ENCODE results near the gene TNFAIP2. TPM values are rescaled to one million over a fixed set of nuclear protein-coding genes. Genes with fewer than 3 reads are reported as not detected.
A peak's percentile ranks its signal among the peaks of the same experiment; 100 is the strongest.
"Not testable (repeated sequence)": the region's sequence is repeated elsewhere in the genome, so short reads cannot be mapped to it uniquely, and the experiment has no call there.

TNFAIP2 gene
- total RNA-seq, 1 donor from 2014 or later = 142 TPM

- no peak for ATAC-seq
- intact Hi-C loops (cut with DNase I) = no loop called here
- DNase-seq (ENCODE audit: low spot score) = no peak
Measured at GRCh38 chr14:103139132-103140025, 16.1 kb downstream of the TNFAIP2 start.

DNA sequence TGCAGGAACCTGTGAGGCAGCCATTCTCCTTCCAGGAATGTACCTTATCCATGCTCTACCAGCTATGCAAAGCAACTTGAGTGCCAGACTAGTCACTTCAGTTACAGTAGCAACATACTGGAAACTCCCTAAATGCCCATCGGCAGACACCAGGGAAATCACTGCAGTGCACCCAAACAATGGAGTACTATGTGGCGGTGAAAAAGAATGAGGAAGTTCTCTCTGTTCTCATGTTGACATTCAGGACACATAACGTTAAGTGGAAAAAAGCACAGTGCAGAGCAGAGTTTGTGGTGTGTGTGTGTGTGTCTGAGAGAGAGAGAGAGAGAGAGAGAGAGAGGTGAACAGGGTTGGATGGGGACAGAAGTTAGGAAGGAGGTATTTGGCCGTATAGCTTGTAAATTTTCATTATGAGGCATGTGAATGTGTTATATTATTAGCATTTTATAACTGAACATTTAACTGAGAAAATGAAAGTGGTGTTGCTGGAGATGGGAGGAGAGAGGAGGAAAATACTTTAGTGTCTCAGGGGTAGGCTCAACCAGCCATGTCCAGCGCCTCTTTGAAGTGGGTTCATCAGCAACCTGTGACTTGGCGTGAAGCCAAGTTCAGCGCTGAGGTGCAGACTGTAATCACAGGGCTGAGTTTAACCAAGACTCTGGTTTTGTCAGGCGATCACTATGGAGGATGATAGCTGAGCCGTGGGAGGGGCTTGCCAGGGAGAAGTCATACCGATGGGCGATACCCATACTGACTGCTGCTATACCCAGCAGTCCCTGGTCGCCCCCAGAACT lies 17.3 kb downstream of the TNFAIP2 start:
- intact Hi-C loops (cut with DNase I) = no loop called here
- DNase-seq (ENCODE audit: low spot score) (no peak), ATAC-seq (no peak)

- no peak for DNase-seq (ENCODE audit: low spot score)
- intact Hi-C loops (cut with DNase I) = no loop called here
- ATAC-seq = no peak
Measured at GRCh38 chr14:103141117-103141796, 18.0 kb downstream of the TNFAIP2 start.

DNA sequence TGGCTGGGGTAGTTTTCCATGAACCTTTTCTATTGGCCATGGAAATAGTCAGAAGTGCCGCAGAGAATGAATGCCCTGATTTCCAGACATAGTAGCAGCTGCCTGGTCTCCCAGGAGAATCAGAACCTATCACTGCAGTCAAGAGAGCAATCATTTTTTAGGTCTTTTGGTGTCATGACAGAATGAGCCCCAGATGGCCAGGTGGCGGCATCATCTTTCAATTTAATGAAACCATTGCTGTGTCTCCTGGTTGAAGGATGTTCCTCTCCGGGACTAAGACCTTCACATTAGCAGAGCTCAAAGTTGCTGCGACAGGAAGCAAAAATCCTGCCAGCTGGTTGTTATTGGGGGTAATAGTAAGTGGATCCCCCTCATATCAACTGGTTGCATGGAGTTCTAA lies 18.8 kb downstream of the TNFAIP2 start:
- no peak for ATAC-seq
- no peak for DNase-seq (ENCODE audit: low spot score)
- intact Hi-C loops (cut with DNase I) = no loop called here

- no peak for DNase-seq (ENCODE audit: low spot score)
- intact Hi-C loops (cut with DNase I) = no loop called here
- no peak for ATAC-seq
Measured at GRCh38 chr14:103142721-103143302, 19.6 kb downstream of the TNFAIP2 start.

- intact Hi-C loops (cut with DNase I) = no loop called here
- no peak for ATAC-seq
- DNase-seq (ENCODE audit: low spot score) = no peak
Measured at GRCh38 chr14:103143506-103143905, 20.2 kb downstream of the TNFAIP2 start.

- intact Hi-C loops (cut with DNase I) = no loop called here
Measured at GRCh38 chr14:103144085-103144484, 20.8 kb downstream of the TNFAIP2 start.

DNA sequence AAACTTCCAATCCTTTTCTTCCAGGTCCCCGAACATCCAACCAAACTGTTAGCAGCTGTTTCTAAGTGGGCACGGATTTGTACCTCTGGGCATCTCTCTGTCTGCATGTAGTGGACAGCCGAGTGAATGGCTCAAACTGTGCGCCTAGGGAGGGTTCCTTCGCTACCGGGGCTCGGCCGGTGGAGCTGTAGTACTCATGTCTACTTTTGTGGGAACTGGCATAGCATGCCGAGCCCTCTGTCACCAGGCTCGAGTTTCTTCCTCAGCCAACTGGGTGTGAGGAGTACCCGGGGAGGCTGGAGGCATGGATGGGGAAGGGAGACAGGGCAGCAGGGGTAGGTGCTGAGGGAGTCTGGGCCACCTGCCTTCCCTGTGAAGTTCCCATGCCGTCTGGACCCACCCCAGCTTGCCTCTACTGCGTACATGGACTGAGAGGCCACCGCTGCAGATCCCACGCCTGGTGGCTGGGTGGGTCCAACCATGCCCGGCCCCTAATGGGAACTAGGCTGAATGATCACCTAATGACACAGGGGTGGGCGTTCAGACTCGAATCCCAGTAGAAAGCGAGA lies 23.0 kb downstream of the TNFAIP2 start:
- intact Hi-C loops (cut with DNase I) = no loop called here
- DNase-seq (ENCODE audit: low spot score) (no peak), ATAC-seq (no peak)

More at GRCh38 chr14:103144085-103144484, 20.8 kb downstream of the TNFAIP2 start:
- ATAC-seq = no peak
- no peak for DNase-seq (ENCODE audit: low spot score)

- intact Hi-C loops (cut with DNase I) = no loop called here
- ATAC-seq = no peak
- DNase-seq (ENCODE audit: low spot score) = no peak
Measured at GRCh38 chr14:103149351-103150237, 26.3 kb downstream of the TNFAIP2 start.

DNA sequence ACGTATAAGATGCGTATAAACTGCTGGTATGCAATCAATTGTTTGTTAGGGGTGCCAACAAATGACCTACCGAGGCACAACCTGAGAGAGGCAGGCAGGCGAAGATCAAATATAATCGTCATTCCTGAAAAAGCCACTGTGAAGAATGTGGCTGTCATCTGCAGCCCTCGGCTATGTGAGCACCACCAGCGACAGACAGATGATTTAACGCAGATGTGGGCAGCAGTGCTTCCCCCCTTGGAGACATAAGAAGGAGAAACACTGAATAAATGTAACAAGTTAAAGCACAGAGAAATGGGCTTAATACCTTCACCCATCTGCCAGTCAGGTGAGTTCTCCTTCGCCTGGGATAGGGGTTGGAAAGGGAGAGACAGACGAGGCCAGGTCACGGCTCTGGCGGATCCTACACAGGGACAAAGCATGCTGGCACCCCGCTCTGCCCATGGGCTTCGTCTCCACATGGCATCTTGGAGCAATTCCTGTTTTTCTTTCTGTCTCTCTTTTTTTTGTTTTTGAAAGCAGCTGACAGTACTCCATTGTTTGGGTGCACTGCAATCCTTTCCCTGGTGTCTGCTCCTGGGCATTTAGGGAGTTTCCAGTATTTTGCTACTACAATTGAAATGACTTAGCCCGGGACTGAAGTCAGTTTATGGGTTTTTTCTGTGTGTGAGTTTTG lies 28.1 kb downstream of the TNFAIP2 start:
- no peak for DNase-seq (ENCODE audit: low spot score)
- intact Hi-C loops (cut with DNase I) = no loop called here
- no peak for ATAC-seq

GRCh38 chr14:103155010-103155409 lies 31.7 kb downstream of the TNFAIP2 start:
- intact Hi-C loops (cut with DNase I) = no loop called here
- ATAC-seq = peak; percentile 94
- peak; percentile 77 for DNase-seq (ENCODE audit: low spot score)

DNA sequence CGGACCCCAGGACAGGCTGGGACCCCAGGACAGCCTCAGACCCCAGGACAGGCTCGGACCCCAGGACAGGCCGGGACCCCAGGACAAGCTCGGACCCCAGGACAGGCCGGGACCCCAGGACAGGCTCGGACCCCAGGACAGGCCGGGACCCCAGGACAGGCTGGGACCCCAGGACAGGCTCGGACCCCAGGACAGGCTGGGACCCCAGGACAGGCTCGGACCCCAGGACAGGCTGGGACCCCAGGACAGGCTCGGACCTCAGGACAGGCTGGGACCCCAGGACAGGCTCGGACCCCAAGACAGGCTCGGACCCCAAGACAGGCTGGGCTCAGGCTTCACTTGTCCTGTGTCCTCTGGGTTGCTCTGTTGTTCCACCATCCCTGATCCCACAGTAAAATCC lies 32.2 kb downstream of the TNFAIP2 start:
- ATAC-seq; DNase-seq (ENCODE audit: low spot score); intact Hi-C loops (cut with DNase I): not testable (repeated sequence)

DNA sequence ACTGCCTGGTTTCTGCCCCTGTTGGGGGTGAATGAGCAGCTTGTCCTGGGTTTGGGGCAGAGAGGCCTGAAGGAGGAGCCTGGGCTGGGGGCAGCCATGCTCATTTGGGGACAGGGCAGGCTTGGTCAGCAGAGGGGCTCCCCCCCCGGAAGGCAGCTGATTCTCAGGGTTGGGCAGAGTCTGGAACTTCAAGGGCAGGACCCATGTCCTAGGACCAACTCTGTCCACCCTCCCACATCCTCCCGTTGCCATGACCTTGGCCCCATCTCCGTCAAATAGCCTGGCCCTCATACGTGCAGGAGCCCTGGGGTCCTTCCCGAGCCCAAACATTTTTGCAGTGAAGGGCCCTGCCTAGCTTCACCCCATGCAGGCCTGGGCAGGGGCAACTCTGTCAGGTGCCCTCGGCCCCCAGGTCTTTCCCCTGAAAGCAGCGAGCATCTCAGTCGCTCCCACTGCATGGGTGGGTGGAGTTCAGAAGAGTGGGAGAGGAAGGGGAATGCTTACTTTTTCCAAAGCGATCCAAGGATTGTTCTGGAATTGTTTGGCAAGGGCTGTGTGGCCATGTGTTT lies 32.6 kb downstream of the TNFAIP2 start:
- intact Hi-C loops (cut with DNase I) = no loop called here
- no peak for ATAC-seq

DNA sequence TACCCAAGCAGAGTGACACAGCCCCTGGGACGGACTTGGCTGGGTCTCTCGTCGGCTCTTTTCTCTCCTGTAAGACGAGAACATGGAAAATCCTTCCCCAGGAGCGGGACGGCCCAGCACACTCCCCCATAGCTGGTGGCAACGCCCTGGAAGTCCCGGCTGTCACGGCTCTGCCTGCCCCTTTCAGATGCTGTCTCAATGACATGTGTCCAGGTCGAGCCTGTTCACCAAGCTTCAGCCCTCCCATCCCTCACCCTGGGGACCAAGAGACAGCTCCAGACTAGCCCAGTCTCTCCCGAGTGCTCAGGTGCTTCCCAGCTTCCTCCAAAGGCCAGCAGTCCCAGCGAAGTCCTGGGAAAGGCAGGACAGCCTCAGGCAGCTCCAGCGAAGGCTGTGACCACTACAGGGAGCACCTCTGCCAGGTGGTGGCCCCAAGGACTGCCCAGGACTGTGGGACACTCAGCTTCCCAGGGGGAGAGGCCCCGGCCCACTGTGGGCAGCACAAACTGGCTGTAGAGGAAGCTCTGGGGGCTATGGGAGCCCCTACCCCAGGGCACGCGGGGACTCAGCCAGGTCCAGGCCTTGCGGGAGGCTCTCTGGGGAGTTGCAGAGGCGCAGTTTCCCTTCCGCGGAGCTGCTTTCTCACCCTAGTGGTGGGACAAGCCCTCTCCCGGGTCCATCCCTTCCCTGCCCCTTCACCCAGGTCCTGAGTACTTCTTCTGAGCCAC lies 33.6 kb downstream of the TNFAIP2 start:
- DNase-seq (ENCODE audit: low spot score) (no peak), ATAC-seq (no peak)
- intact Hi-C loops (cut with DNase I) = no loop called here

More for the DNA sequence above, 32.6 kb downstream of the TNFAIP2 start:
- no peak for DNase-seq (ENCODE audit: low spot score)

- intact Hi-C loops (cut with DNase I) = no loop called here
- DNase-seq (ENCODE audit: low spot score) (no peak), ATAC-seq (no peak)
Measured at GRCh38 chr14:103157969-103158368, 34.7 kb downstream of the TNFAIP2 start.

- ATAC-seq (no peak), DNase-seq (ENCODE audit: low spot score) (no peak)
- intact Hi-C loops (cut with DNase I) = no loop called here
Measured at GRCh38 chr14:103158688-103159087, 35.4 kb downstream of the TNFAIP2 start.

All from sciatic nerve (tissue), 2 donors.